HCT116 (cell line): Measurements from ENCODE around the gene NAB2. TPM values are rescaled to one million over a fixed set of nuclear protein-coding genes. Genes with fewer than 3 reads are reported as not detected.

Experiments used
- ATAC-seq: fragments of 200-7000 bp; cut with Tn5 transposase; 2 replicates; pipeline ENCODE4 v1.9.1; 2020; ENCODE audit warnings: mild to moderate bottlenecking, moderate library complexity
- BruUV-seq: library from RNA; stranded (reverse); fragments of 400-500 nt; replicated peaks from 2 replicates; lab custom pipeline; 2021; lab: Mats Ljungman, UMichigan
- CTCF ChIA-PET: fragments of 300-600 bp; sonication (Branson Sonifier 250); formaldehyde crosslinking; loops from one replicate; lab custom pipeline; 2021; ENCODE audit warnings: antibody characterized with exemption; lab: Charles Lee
- POLR2A ChIA-PET: fragments of 300-600, 350-600 bp; sonication (Branson Sonifier 250); formaldehyde crosslinking; loops from one replicate; lab custom pipeline; 2021; ENCODE audit warnings: antibody characterized with exemption; lab: Charles Lee
- RAD21 ChIA-PET, 2 experiments: fragments of 300-600 bp; sonication (Branson Sonifier 250); formaldehyde crosslinking; loops; one replicate each; lab custom pipeline; 2023; ENCODE audit warnings: low total read pairs in 2 of 2; ENCODE audit not compliant: uncharacterized antibody in 2 of 2, unreplicated experiment in 2 of 2, low non-redundant PET in 1 of 2; lab: Charles Lee
- DNase-seq: peaks from one replicate; pipeline ENCODE4 v3.0.0-alpha.2; 2010; ENCODE audit warnings: low read depth, low spot score
- H2AFZ ChIP-seq: fragments of 200-600 bp; shearing (Covaris generic), sonication (generic); 2 replicates; pipeline ENCODE4 v1.6.1; 2017; ENCODE audit warnings: low read depth, mixed run types, mixed read lengths, antibody characterized with exemption, low read length; ENCODE audit not compliant: poor library complexity, severe bottlenecking
- H3K27ac ChIP-seq: 2 replicates; pipeline ENCODE4 v1.5.1; 2012; ENCODE audit warnings: low read depth, low read length
- H3K27me3 ChIP-seq: fragments of 200-600 bp; sonication (generic); 2 replicates; pipeline ENCODE4 v1.6.1; 2016; ENCODE audit warnings: mixed run types, low read length, mixed read lengths; ENCODE audit not compliant: insufficient read depth
- H3K36me3 ChIP-seq, 2 experiments: fragments of 200-500 bp in 1 of 2; fragments of 200-600 bp in 1 of 2; sonication (Bioruptor generic) in 1 of 2; sonication (generic) in 1 of 2; 2 replicates each; pipeline versions ENCODE4 v1.5.1 to v1.6.1; 2014 to 2016; ENCODE audit warnings: low read length in 2 of 2, inconsistent platforms in 1 of 2, mixed read lengths in 1 of 2, mixed run types in 1 of 2; ENCODE audit not compliant: insufficient read depth in 2 of 2, control insufficient read depth in 1 of 2
- H3K4me1 ChIP-seq, 2 experiments: fragments of 200-600 bp in 1 of 2; sonication (generic) in 1 of 2; 2 replicates each; pipeline versions ENCODE4 v1.5.1 to v1.6.1; 2012 to 2017; ENCODE audit warnings: low read length in 2 of 2, inconsistent platforms in 1 of 2, mild to moderate bottlenecking in 1 of 2, mixed read lengths in 1 of 2, mixed run types in 1 of 2, moderate library complexity in 1 of 2; ENCODE audit not compliant: insufficient read depth in 2 of 2, control insufficient read depth in 1 of 2
- H3K4me2 ChIP-seq: fragments of 200-600 bp; sonication (generic); 2 replicates; pipeline ENCODE4 v1.6.1; 2017; ENCODE audit warnings: mixed run types, low read length, mixed read lengths
- H3K4me3 ChIP-seq, 2 experiments: fragments of 200-600 bp in 1 of 2; sonication (generic) in 1 of 2; replicated peaks in 1 of 2; 2 replicates each; pipeline ENCODE4 v1.5.1; 2011 to 2016; ENCODE audit warnings: low read length in 2 of 2, control low read depth in 1 of 2, low read depth in 1 of 2, mild to moderate bottlenecking in 1 of 2, mixed read lengths in 1 of 2, mixed run types in 1 of 2
- H3K79me2 ChIP-seq: fragments of 200-600 bp; sonication (generic); 2 replicates; pipeline ENCODE4 v1.6.1; 2017; ENCODE audit warnings: mild to moderate bottlenecking, mixed run types, low read length, moderate library complexity, mixed read lengths; ENCODE audit not compliant: insufficient read depth
- H3K9ac ChIP-seq: fragments of 200-600 bp; sonication (generic); 2 replicates; pipeline ENCODE4 v1.6.1; 2016; ENCODE audit warnings: low read length, mixed read lengths
- H3K9me2 ChIP-seq: fragments of 200-600 bp; sonication (generic), shearing (Covaris generic); 2 replicates; pipeline ENCODE4 v1.6.1; 2017; ENCODE audit warnings: mixed run types, mild to moderate bottlenecking, moderate library complexity; ENCODE audit not compliant: insufficient read depth
- H3K9me3 ChIP-seq, 2 experiments: fragments of 200-500 bp in 1 of 2; fragments of 200-600 bp in 1 of 2; sonication (Bioruptor generic) in 1 of 2; sonication (generic) in 1 of 2; 2 replicates each; pipeline ENCODE4 v1.6.1; 2014 to 2017; ENCODE audit warnings: low read length in 2 of 2, mixed read lengths in 2 of 2, inconsistent platforms in 1 of 2, low read depth in 1 of 2, mild to moderate bottlenecking in 1 of 2, mixed run types in 1 of 2, moderate library complexity in 1 of 2; ENCODE audit not compliant: control insufficient read depth in 1 of 2, insufficient read depth in 1 of 2
- H4K20me1 ChIP-seq: fragments of 200-600 bp; sonication (generic), shearing (Covaris generic); 2 replicates; pipeline ENCODE4 v1.6.1; 2017; ENCODE audit warnings: mixed run types, mild to moderate bottlenecking, moderate library complexity; ENCODE audit not compliant: insufficient read depth
- ATF3 ChIP-seq: IDR thresholded peaks from 2 replicates; pipeline ENCODE4 v1.6.1; 2012
- CEBPB ChIP-seq: IDR thresholded peaks from 2 replicates; pipeline ENCODE4 v1.6.1; 2012; ENCODE audit warnings: low read depth
- EGR1 ChIP-seq: IDR thresholded peaks from 2 replicates; pipeline ENCODE4 v1.6.1; 2012; ENCODE audit warnings: low read depth
- EZH2 ChIP-seq: fragments of 200-600 bp; sonication (generic); IDR thresholded peaks from 2 replicates; pipeline ENCODE4 v1.6.1; 2017; ENCODE audit warnings: antibody characterized with exemption, mixed run types
- EZH2phosphoT487 ChIP-seq: fragments of 200-600 bp; IDR thresholded peaks from 2 replicates; pipeline ENCODE4 v1.6.1; 2018; ENCODE audit warnings: antibody characterized with exemption, borderline replicate concordance
- FOSL1 ChIP-seq: IDR thresholded peaks from 2 replicates; pipeline ENCODE4 v1.6.1; 2012; ENCODE audit warnings: low read depth
- JUND ChIP-seq: IDR thresholded peaks from 2 replicates; pipeline ENCODE4 v1.6.1; 2012
- POLR2A ChIP-seq: IDR thresholded peaks from 2 replicates; pipeline ENCODE4 v1.7.0; 2011; ENCODE audit warnings: borderline replicate concordance; ENCODE audit not compliant: insufficient read depth, insufficient read length; ENCODE audit errors: extremely low read depth
- POLR2AphosphoS5 ChIP-seq: IDR thresholded peaks from 2 replicates; pipeline ENCODE4 v1.6.1; 2011; ENCODE audit warnings: mild to moderate bottlenecking, low read depth, low read length, moderate library complexity
- RAD21 ChIP-seq: IDR thresholded peaks from 2 replicates; pipeline ENCODE4 v1.6.1; 2012; ENCODE audit warnings: low read depth, mild to moderate bottlenecking
- SP1 ChIP-seq: IDR thresholded peaks from 2 replicates; pipeline ENCODE4 v1.6.1; 2012; ENCODE audit warnings: low read depth
- SRF ChIP-seq: IDR thresholded peaks from 2 replicates; pipeline ENCODE4 v1.6.1; 2012; ENCODE audit warnings: low read depth
- TCF7L2 ChIP-seq: IDR thresholded peaks from 2 replicates; pipeline ENCODE4 v1.7.0; 2011; ENCODE audit warnings: borderline replicate concordance, inconsistent platforms; ENCODE audit not compliant: insufficient read depth, insufficient read length; ENCODE audit errors: extremely low read depth
- YY1 ChIP-seq: IDR thresholded peaks from 2 replicates; pipeline ENCODE4 v1.6.1; 2011; ENCODE audit warnings: low read length, low read depth, moderate library complexity, mild to moderate bottlenecking; ENCODE audit not compliant: insufficient replicate concordance; ENCODE audit errors: extremely low read depth
- ZFX ChIP-seq: fragments of 450-650 bp; IDR thresholded peaks from 2 replicates; pipeline ENCODE4 v1.6.1; 2017
- intact Hi-C: fragments of 100-400 bp; cut with micrococcal nuclease; formaldehyde crosslinking; loops from 2 replicates; pipeline ENCODE4 v1.10.0; 2022
- total RNA-seq: library from RNA; stranded (reverse); gene quantifications from one replicate; pipeline ENCODE4 v1.2.1, GENCODE V29; 2021; ENCODE audit not compliant: unreplicated experiment

NAB2 gene
- total RNA-seq, 1 experiment from 2014 or later: 77.1 TPM

DNA sequence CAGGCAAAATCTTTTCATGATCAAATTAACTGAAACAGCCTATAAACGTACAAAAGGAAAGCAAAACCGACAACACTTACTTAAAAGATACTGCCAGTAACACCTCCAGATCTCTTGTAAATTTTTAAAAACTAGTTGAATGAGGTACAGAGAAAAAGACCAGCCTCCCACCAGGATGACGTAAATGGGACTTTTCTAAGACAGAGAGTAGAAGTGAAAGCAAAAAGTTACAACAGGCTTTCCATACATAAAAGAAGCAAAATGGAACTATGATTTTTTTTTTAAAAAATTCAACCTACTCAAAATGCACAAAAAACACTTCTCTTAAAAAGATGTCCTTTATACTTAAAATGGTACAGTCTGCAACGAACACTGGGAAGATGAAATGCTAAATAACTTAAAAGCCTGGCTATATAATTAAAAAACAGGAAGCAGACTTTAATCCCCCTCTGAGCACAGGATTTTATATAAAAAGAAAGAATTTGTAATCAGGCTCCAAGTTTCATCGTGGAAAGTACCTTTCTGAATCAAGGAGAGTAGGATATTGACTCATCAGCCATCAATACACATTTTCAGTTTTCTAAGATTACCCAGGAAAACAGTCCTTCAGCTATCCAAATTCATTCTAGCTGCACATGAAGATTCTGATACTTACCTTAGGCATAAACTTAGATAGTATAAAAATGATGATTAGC lies 24.8 kb upstream of the NAB2 start:
- H3K27ac ChIP-seq: no peak overlapping the region
- no peak for ATAC-seq
- TF ChIP-seq JUND (no peak), EGR1 (no peak), ZFX (no peak), SP1 (no peak), YY1 (no peak), SRF (no peak), TCF7L2 (no peak), EZH2phosphoT487 (no peak), CEBPB (no peak), POLR2AphosphoS5 (no peak), EZH2 (no peak)
- TF ChIP-seq, all 23 proteins: peak for 0
- BruUV-seq: no TSS peak
- no peaks in the 10 kb centered on the region for H3K9me2 ChIP-seq
- H3K4me1 ChIP-seq: no peaks in the 10 kb centered on the region
- DNase-seq: no peak
- H3K27me3 ChIP-seq: no peaks in the 10 kb centered on the region
- H3K4me2 ChIP-seq: no peak overlapping the region
- intact Hi-C loops: loop anchor here (5.0 to 10.0 kb wide), 2 partner anchors 219 to 307 kb away; no protein-coding TSS in a partner anchor
- ChIA-PET POLR2A (no interaction called here), RAD21 (no interaction called here), CTCF (interaction anchor here (1.1 kb wide), 1 partner anchor 56 kb away, joined by 3 read pairs; no protein-coding TSS in a partner anchor)
- no peak overlapping the region for H2AFZ ChIP-seq
- H3K9ac ChIP-seq: no peak overlapping the region
- no peaks in the 10 kb centered on the region; the same call in 1 of the 2 replicates for H3K79me2 ChIP-seq
- H3K4me3 ChIP-seq: no peak overlapping the region
- H3K36me3 ChIP-seq: peaks cover 12 to 40% of the 10 kb centered on the region in 2 experiments
- no peaks in the 10 kb centered on the region for H3K9me3 ChIP-seq
- no peaks in the 10 kb centered on the region; the same call in none of the 2 replicates for H4K20me1 ChIP-seq

GRCh38 chr12:57066245-57066644 lies 22.7 kb upstream of the NAB2 start:
- no peak for ATAC-seq
- H3K36me3 ChIP-seq: peaks cover 9 to 31% of the 10 kb centered on the region in 2 experiments; a peak in 3 of 4 replicates
- H3K27ac ChIP-seq: no peak overlapping the region
- ChIA-PET CTCF (interaction anchor here (1.0 kb wide), 2 partner anchors 58 to 64 kb away, joined by 3 read pairs; no protein-coding TSS in a partner anchor), POLR2A (interaction anchor here (0.7 kb wide), 1 partner anchor 46 kb away, joined by 3 read pairs; no protein-coding TSS in a partner anchor), RAD21 (no interaction called here)
- no peak overlapping the region for H3K9ac ChIP-seq
- H4K20me1 ChIP-seq: no peaks in the 10 kb centered on the region; the same call in none of the 2 replicates
- H3K79me2 ChIP-seq: no peaks in the 10 kb centered on the region; the same call in 1 of the 2 replicates
- no peak overlapping the region for H3K4me2 ChIP-seq
- no peaks in the 10 kb centered on the region for H3K9me2 ChIP-seq
- no peak overlapping the region for H2AFZ ChIP-seq
- TF ChIP-seq SP1 (no peak), ATF3 (no peak), RAD21 (no peak), EZH2 (no peak), SRF (no peak), POLR2A (no peak), FOSL1 (no peak)
- TF ChIP-seq, all 23 proteins: peak for 0
- Histone ChIP-seq H3K4me1 (0 out of 4 replicates have a peak, but pooled peaks cover 0 to 3% of the 10 kb centered on the region in 2 experiments), H3K4me3 (no peak overlapping the region), H3K9me3 (no peaks in the 10 kb centered on the region), H3K27me3 (no peaks in the 10 kb centered on the region)
- DNase-seq: no peak
- no TSS peak for BruUV-seq
- intact Hi-C loops: loop anchor here (10.0 kb wide), 1 partner anchor 221 kb away; no protein-coding TSS in a partner anchor
